ENCODE measurements around the gene MYL12A. TPM values are rescaled to one million over a fixed set of nuclear protein-coding genes. Genes with fewer than 3 reads are reported as not detected.

MYL12A gene
- total and polyA plus RNA-seq, 2 of the 4 experiments (the other 2 are of a cell fraction), result 549 to 580 TPM

- no peak overlapping the region for H2AFZ ChIP-seq (replicated peaks; ENCODE audit: low read length, poor library complexity)
- H3K27ac ChIP-seq (ENCODE audit: insufficient read depth, low read length), result no peak overlapping the region
- no peak overlapping the region for H3K4ac ChIP-seq (ENCODE audit: low read depth, low read length)
- H2AK9ac ChIP-seq (replicated peaks; ENCODE audit: low read depth, low read length, poor library complexity), result no peak overlapping the region
- in situ Hi-C loops (cut with MboI; ENCODE audit: low sequenced_read_pairs) (no loop called here), dilution Hi-C loops (cut with HindIII; ENCODE audit: low sequenced_read_pairs, unreplicated experiment) (no loop called here), intact Hi-C loops (cut with micrococcal nuclease) (no loop called here)
- no TSS peak for BruUV-seq (replicated peaks)
- no peaks in the 10 kb centered on the region for H3K36me3 ChIP-seq (ENCODE audit: control insufficient read depth, insufficient read depth, low read length)
- no peak overlapping the region for H3K4me2 ChIP-seq (ENCODE audit: low read depth, low read length)
- no peak overlapping the region for H2BK20ac ChIP-seq (ENCODE audit: low read depth, low read length)
- no peak overlapping the region for H3K14ac ChIP-seq (replicated peaks; ENCODE audit: low read depth, low read length)
- no peak for TF ChIP-seq FOS (IDR thresholded peaks at IDR 0.05; ENCODE audit: low read depth, low read length)
- TF ChIP-seq RAD21 (IDR thresholded peaks at IDR 0.05; ENCODE audit: low read length), result no peak
- TF ChIP-seq BHLHE40 (IDR thresholded peaks at IDR 0.05; ENCODE audit: low read depth, low read length), result no peak
- TF ChIP-seq NFE2L2 (IDR thresholded peaks at IDR 0.05; ENCODE audit: low read depth, low read length), result no peak
- no peak for TF ChIP-seq CTCF (conservative IDR thresholded peaks at IDR 0.05; ENCODE audit: low read depth, low read length)
- TF ChIP-seq MXI1 (IDR thresholded peaks at IDR 0.05; ENCODE audit: borderline replicate concordance, low read depth, low read length), result no peak
- TF ChIP-seq RCOR1 (IDR thresholded peaks at IDR 0.05; ENCODE audit: insufficient replicate concordance, low read length), result no peak
- TF ChIP-seq RFX5 (IDR thresholded peaks at IDR 0.05; ENCODE audit: low read depth, low read length), result no peak
- TF ChIP-seq, protein P1, sequence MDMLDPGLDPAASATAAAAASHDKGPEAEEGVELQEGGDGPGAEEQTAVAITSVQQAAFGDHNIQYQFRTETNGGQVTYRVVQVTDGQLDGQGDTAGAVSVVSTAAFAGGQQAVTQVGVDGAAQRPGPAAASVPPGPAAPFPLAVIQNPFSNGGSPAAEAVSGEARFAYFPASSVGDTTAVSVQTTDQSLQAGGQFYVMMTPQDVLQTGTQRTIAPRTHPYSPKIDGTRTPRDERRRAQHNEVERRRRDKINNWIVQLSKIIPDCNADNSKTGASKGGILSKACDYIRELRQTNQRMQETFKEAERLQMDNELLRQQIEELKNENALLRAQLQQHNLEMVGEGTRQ (IDR thresholded peaks at IDR 0.05; ENCODE audit: low read depth, low read length), result no peak
- no peak for TF ChIP-seq ELK1 (IDR thresholded peaks at IDR 0.05; ENCODE audit: borderline replicate concordance, low read depth, low read length)
- no peak for TF ChIP-seq POLR2A (IDR thresholded peaks at IDR 0.05; ENCODE audit: low read depth, low read length)
- no peak for TF ChIP-seq SMC3 (IDR thresholded peaks at IDR 0.05; ENCODE audit: low read depth, low read length)
- ChIA-PET CTCF (no interaction called here), POLR2A (ENCODE audit: unreplicated experiment) (no interaction called here)
- H3K9me3 ChIP-seq (ENCODE audit: control insufficient read depth, insufficient read depth, low read length), result no peaks in the 10 kb centered on the region
- H4K5ac ChIP-seq (ENCODE audit: low read depth, low read length), result no peak overlapping the region
- H2BK120ac ChIP-seq (ENCODE audit: low read depth, low read length), result no peak overlapping the region
- H3K56ac ChIP-seq (ENCODE audit: extremely low read depth, insufficient read depth, low read length), result no peak overlapping the region
- no peaks in the 10 kb centered on the region for H4K20me1 ChIP-seq (ENCODE audit: insufficient read depth, low read length)
- no peak overlapping the region for H3K9ac ChIP-seq (ENCODE audit: low read depth, low read length)
- no peaks in the 10 kb centered on the region for H3K4me1 ChIP-seq (ENCODE audit: control insufficient read depth, insufficient read depth, low read length)
- H2BK15ac ChIP-seq (ENCODE audit: low read depth, low read length), result no peak overlapping the region
- 100% methylated on average over 1 of the region's 2 CpGs; no CpG with 5 or more reads in 1 of the 2 experiments for WGBS, 2 experiments (ENCODE audit: extremely low coverage in 2 of 2, insufficient read length in 1 of 2)
- H4K91ac ChIP-seq (ENCODE audit: insufficient read depth, low read depth, low read length), result no peak overlapping the region
- H3K79me1 ChIP-seq (ENCODE audit: low read depth in 1 of 2, low read length in 2 of 2), result no peaks in the 10 kb centered on the region
- ATAC-seq (ENCODE audit: low read depth), result no peak
- no peak overlapping the region for H2BK5ac ChIP-seq (ENCODE audit: low read depth, low read length, poor library complexity, severe bottlenecking)
- no peak overlapping the region for H3K18ac ChIP-seq (ENCODE audit: low read depth, low read length)
- H3K23ac ChIP-seq (ENCODE audit: low read depth, low read length), result no peak overlapping the region
- no peaks in the 10 kb centered on the region for H3K9me1 ChIP-seq (ENCODE audit: insufficient read depth, low read length)
- H4K8ac ChIP-seq (ENCODE audit: low read depth in 2 of 2, low read length in 2 of 2), result no peak overlapping the region
- DNase-seq, result no peak
- H3K27me3 ChIP-seq (ENCODE audit: control insufficient read depth, insufficient read depth, low read length), result no peaks in the 10 kb centered on the region; the same call in 1 of the 2 replicates
- H2AK5ac ChIP-seq (ENCODE audit: low read depth, low read length), result no peak overlapping the region
- no peak overlapping the region for H3K4me3 ChIP-seq (ENCODE audit: insufficient read depth, low read depth, low read length)
These were observed 11.8 kb upstream of the MYL12A start for GRCh38 chr18:3235846-3236245.

Measured in IMR-90 (cell line).